Mammary epithelial cell (primary cell): Measurements from ENCODE around the gene MICAL3.

Source experiments
- CTCF ChIP-seq, 2 donors: IDR thresholded peaks in 1 of 2; conservative IDR thresholded peaks in 1 of 2; 2 replicates each; pipeline ENCODE4 v1.5.1; 2011 to 2012; ENCODE audit warnings: inconsistent platforms in 2 of 2, low read length in 2 of 2, mild to moderate bottlenecking in 2 of 2, control low read depth in 1 of 2, low read depth in 1 of 2; ENCODE audit not compliant: insufficient read depth in 1 of 2; ENCODE audit errors: extremely low read depth in 1 of 2
- EZH2 ChIP-seq: IDR thresholded peaks from 2 replicates; pipeline ENCODE4 v1.6.1; 2012; ENCODE audit warnings: low read length, inconsistent platforms, borderline replicate concordance

- TF ChIP-seq CTCF (conservative IDR thresholded peaks at IDR 0.05 in 1 of 2, IDR thresholded peaks at IDR 0.05 in 1 of 2; ENCODE audit: extremely low read depth in 1 of 2, insufficient read depth in 1 of 2, low read depth in 1 of 2, low read length in 2 of 2) (no peak), EZH2 (no peak)
These were observed 272.8 kb downstream of the MICAL3 start for GRCh38 chr22:17751596-17751995.
